ENCODE data around the gene COX20. TPM values are rescaled to one million over a fixed set of nuclear protein-coding genes. Genes with fewer than 3 reads are reported as not detected.
A peak's percentile ranks its signal among the peaks of the same experiment; 100 is the strongest.
"Not testable (repeated sequence)": the region's sequence is repeated elsewhere in the genome, so short reads cannot be mapped to it uniquely, and the experiment has no call there.

The COX20 gene
- total RNA-seq, 2 experiments from 2014 or later = 33.1 to 34.7 TPM

DNA sequence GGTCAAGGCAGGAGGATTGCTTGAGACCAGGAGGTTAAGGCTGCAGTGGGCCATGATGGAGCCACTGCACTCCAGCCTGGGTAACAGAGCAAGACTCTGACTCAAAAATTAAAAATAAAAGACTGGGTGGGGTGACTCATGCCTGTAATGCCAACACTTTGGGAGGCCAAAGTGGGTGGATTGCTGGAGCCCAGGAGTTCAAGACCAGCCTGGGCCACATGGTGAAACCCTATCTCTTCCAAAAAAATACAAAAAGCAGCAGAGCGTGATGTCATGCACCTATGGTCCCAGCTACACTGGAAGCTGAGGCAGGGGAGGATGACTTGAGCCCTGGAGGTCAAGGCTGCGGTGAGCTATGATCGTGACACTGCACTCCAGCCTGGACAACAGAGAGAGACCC lies 44.4 kb upstream of the COX20 start:
- intact Hi-C loops (cut with micrococcal nuclease) = no loop called here
- POLR2A ChIA-PET = no interaction called here
- ATAC-seq = no peak
- no peak overlapping the region for H3K27ac Mint-ChIP-seq
- TF ChIP-seq, protein P1, sequence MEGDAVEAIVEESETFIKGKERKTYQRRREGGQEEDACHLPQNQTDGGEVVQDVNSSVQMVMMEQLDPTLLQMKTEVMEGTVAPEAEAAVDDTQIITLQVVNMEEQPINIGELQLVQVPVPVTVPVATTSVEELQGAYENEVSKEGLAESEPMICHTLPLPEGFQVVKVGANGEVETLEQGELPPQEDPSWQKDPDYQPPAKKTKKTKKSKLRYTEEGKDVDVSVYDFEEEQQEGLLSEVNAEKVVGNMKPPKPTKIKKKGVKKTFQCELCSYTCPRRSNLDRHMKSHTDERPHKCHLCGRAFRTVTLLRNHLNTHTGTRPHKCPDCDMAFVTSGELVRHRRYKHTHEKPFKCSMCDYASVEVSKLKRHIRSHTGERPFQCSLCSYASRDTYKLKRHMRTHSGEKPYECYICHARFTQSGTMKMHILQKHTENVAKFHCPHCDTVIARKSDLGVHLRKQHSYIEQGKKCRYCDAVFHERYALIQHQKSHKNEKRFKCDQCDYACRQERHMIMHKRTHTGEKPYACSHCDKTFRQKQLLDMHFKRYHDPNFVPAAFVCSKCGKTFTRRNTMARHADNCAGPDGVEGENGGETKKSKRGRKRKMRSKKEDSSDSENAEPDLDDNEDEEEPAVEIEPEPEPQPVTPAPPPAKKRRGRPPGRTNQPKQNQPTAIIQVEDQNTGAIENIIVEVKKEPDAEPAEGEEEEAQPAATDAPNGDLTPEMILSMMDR (IDR thresholded peaks at IDR 0.05) = no peak
- CTCF ChIA-PET = interaction anchor here (1.2 to 2.9 kb wide), 3 partner anchors 10 to 252 kb away, joined by 3 to 11 read pairs (median 7); no protein-coding TSS in a partner anchor
- H3K36me3 Mint-ChIP-seq (ENCODE audit: low read depth) = no peaks in the 10 kb centered on the region
- DNase-seq = no peak
- no peak overlapping the region for H3K4me3 Mint-ChIP-seq
- no peaks in the 10 kb centered on the region for H3K9me3 Mint-ChIP-seq
- H3K4me1 Mint-ChIP-seq (ENCODE audit: low read depth) = no peaks in the 10 kb centered on the region
- H3K27me3 Mint-ChIP-seq = no peaks in the 10 kb centered on the region

DNA sequence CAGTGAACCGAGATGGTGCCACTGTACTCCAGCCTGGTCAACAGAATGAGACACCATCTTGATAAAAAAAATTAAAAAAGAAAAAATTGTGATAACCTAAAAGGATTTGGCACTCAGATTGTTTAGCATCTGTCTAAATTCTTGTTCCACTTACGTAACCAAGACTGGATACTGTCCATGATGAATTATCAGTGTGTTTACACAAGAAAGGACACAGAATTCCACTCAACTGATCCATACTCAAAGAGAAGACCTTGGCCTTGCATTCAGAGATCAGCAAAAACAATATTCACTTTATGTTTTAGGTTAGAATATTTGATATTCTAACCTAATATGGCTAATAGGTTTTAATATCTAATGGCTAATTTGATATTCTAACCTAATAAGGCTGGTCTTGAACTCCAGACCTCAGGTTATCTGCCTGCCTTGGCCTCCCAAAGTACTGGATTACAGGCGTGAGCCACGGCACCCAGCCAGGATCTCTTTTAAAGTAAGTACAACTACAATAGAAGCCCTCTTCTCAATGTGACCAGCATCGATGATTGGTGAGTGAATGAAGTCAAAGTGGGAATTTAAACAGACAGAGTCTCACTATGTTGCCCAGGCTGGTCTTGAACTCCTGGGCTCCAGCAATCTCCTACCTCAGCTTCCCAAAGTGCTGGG lies 43.1 kb upstream of the COX20 start:
- intact Hi-C loops (cut with micrococcal nuclease) = no loop called here
- no peak for ATAC-seq

DNA sequence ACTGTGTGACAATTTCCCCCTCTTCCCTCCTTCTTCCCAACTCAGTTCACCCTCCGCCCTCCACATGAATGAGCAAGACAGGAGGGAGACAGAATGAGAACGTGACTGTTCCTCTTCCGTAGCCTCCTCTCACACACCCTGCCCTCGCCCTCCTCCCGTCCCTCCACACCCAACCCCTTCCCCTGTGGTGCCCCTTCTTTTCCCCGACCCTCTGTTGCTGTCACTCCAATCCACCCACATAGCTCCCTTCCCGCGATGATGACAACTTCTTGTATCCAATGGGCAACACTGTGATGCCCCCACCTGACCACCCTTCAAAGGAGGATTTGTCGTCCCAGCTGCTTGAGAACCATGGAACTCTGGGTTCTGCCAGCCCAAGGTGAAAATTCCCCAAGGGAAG lies 41.4 kb upstream of the COX20 start:
- TF ChIP-seq, protein P1 (IDR thresholded peaks at IDR 0.05) = no peak
- H3K36me3 Mint-ChIP-seq (ENCODE audit: low read depth) = no peaks in the 10 kb centered on the region
- H3K4me3 Mint-ChIP-seq = no peak overlapping the region
- ChIA-PET POLR2A (no interaction called here), CTCF (interaction anchor here (1.2 kb wide), 1 partner anchor 190 kb away, joined by 6 read pairs; no protein-coding TSS in a partner anchor)
- H3K27me3 Mint-ChIP-seq = no peaks in the 10 kb centered on the region
- H3K27ac Mint-ChIP-seq = no peak overlapping the region
- no peak for ATAC-seq
- H3K4me1 Mint-ChIP-seq (ENCODE audit: low read depth) = no peaks in the 10 kb centered on the region
- DNase-seq = no peak
- no peaks in the 10 kb centered on the region for H3K9me3 Mint-ChIP-seq
- intact Hi-C loops (cut with micrococcal nuclease) = no loop called here

More for the DNA sequence above, 43.1 kb upstream of the COX20 start:
- H3K27ac Mint-ChIP-seq = no peak overlapping the region
- ChIA-PET POLR2A (no interaction called here), CTCF (interaction anchor here (1.2 kb wide), 1 partner anchor 9 kb away, joined by 3 read pairs; no protein-coding TSS in a partner anchor)
- H3K9me3 Mint-ChIP-seq = no peaks in the 10 kb centered on the region
- H3K4me1 Mint-ChIP-seq (ENCODE audit: low read depth) = no peaks in the 10 kb centered on the region
- no peak for DNase-seq
- no peaks in the 10 kb centered on the region for H3K36me3 Mint-ChIP-seq (ENCODE audit: low read depth)
- no peak overlapping the region for H3K4me3 Mint-ChIP-seq
- TF ChIP-seq, protein P1 (IDR thresholded peaks at IDR 0.05) = no peak
- H3K27me3 Mint-ChIP-seq = no peaks in the 10 kb centered on the region

DNA sequence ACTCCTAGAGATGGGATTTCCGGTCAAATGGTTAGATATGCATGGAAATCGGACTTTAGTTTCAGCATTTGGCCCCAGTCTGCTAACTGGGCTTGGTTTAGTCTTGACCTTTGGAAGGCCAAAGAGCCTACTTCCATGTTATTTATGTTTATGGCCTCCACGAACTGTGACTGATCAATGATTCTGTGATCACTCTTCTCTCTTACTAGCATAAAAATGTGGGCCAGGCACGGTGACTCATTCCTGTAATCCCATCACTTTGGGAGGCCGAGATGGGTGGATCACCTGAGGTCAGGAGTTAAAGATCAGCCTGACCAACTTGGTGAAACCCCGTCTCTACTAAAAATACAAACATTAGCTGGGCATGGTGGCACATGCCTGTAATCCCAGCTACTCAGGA lies 40.9 kb upstream of the COX20 start:
- H3K27me3 Mint-ChIP-seq; H3K27ac Mint-ChIP-seq; H3K9me3 Mint-ChIP-seq; H3K4me1 Mint-ChIP-seq (ENCODE audit: low read depth); DNase-seq; POLR2A ChIA-PET; H3K4me3 Mint-ChIP-seq; intact Hi-C loops (cut with micrococcal nuclease); ATAC-seq; H3K36me3 Mint-ChIP-seq (ENCODE audit: low read depth): not testable (repeated sequence)
- CTCF ChIA-PET = interaction anchor here (1.2 kb wide), 1 partner anchor 191 kb away, joined by 6 read pairs; no protein-coding TSS in a partner anchor

DNA sequence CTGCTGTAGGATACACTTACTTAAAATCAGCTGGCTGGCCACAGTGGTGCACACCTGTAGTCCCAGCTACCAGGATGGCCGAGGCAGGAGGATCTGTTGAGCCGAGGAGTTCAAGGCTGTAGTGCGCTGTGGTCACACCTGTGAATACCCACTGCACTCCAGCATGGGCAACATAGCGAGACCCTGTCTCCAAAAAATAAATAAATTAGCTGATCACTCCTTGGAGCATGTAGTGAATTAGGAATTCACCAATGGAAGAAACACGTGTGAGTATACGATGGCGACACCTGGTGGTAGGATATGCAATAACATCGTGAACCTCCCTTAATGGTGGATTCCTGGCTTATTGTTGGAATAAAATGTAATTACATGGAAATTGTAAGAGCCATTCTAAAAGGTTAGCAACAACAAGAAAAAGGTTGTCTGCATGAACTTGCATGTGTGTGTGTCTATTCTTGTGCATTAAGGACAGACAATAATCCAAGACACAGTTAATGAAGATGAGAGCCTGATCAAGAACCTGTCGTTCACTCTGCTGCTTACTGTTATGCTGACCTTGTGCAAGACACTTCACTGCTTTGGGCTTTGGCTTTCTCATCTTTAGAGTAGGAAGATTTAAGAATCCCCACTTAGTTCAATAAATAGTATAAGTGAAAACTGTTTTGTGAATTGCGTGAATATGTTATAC lies 38.6 kb upstream of the COX20 start:
- intact Hi-C loops (cut with micrococcal nuclease) = loop anchor here (1.0 kb wide), 1 partner anchor 194 kb away; no protein-coding TSS in a partner anchor
- Mint-ChIP-seq H3K27ac (no peak overlapping the region), H3K4me3 (no peak overlapping the region), H3K36me3 (ENCODE audit: low read depth) (no peaks in the 10 kb centered on the region), H3K4me1 (ENCODE audit: low read depth) (peaks cover 4% of the 10 kb centered on the region), H3K9me3 (no peaks in the 10 kb centered on the region), H3K27me3 (no peaks in the 10 kb centered on the region)
- CTCF ChIA-PET = interaction anchor here (0.6 to 4.5 kb wide), 29 partner anchors 9 to 249 kb away, joined by 3 to 100 read pairs (median 3); no protein-coding TSS in a partner anchor
- POLR2A ChIA-PET = no interaction called here
- TF ChIP-seq, protein P1 (IDR thresholded peaks at IDR 0.05) = peak; percentile 99
- peak; percentile 66 for DNase-seq
- ATAC-seq = peak; percentile 38

Measured in activated CD8-positive, alpha-beta T cell treated with anti-CD3 and anti-CD28 coated beads for 36 hours (primary cell).